COLO829 (cell line): ENCODE data around the gene NT5C3B.
"Not testable (repeated sequence)": the region's sequence is repeated elsewhere in the genome, so short reads cannot be mapped to it uniquely, and the experiment has no call there.

Source experiments
- DNase-seq: peaks from one replicate; pipeline ENCODE4 v3.0.0; 2012; ENCODE audit warnings: low spot score

Gene NT5C3B

DNA sequence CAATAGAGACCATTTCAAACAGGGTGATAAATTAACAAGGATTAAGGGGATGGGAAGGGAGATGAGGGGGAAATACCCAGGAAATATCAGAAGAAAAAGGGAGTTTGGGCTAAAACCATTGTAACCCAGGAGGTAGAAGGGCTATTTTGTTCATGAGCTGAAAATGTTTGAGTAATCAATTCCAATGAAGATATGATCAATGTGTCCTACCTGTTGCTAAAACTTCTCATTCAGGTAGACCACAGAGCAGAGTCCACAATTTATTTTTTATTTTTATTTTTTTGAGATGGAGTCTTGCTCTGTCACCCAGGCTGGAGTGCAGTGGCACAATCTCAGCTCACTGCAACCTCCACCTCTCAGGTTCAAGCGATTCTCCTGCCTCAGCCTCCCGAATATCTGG lies 3.4 kb upstream of the NT5C3B start:
- DNase-seq, result not testable (repeated sequence)

DNA sequence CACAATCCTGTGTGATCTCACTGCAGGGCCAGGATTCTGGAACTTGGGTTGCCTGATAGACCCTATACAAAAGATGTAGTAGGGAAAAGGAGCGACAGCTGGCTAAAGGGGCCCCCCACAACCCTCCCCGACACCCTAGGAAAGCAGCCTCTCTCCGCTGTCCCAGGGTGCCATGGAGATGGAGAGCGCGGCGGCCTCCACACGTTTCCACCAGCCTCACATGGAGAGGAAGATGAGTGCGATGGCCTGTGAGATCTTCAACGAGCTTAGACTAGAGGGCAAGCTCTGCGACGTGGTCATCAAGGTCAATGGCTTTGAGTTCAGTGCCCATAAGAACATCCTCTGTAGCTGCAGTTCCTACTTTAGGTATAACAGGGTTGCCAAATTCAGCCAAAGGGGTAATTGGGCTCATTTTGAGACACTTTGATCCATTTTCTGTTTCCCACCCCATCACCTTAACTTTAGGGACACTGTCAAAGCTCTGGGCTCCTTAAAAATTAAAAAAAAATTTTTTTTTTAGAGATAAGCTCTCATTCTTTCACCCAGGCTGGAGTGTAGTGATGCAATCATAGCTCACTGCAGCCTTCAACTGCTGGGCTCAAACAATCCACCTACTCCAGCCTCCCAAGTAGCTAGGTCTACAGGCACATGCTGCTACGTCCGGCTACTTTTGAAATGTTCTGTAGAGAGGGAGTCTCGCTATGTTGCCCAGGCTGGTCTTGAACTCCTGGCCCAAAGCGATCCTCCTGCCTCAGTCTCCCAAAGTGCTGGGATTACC lies 1.9 kb upstream of the NT5C3B start, which contains the start of gene KLHL10:
KLHL10 (plus strand) TSS at position 65 of the 778 bp plus-strand sequence; CDS start at position 173, 108 bp downstream.
- DNase-seq, result no peak

DNA sequence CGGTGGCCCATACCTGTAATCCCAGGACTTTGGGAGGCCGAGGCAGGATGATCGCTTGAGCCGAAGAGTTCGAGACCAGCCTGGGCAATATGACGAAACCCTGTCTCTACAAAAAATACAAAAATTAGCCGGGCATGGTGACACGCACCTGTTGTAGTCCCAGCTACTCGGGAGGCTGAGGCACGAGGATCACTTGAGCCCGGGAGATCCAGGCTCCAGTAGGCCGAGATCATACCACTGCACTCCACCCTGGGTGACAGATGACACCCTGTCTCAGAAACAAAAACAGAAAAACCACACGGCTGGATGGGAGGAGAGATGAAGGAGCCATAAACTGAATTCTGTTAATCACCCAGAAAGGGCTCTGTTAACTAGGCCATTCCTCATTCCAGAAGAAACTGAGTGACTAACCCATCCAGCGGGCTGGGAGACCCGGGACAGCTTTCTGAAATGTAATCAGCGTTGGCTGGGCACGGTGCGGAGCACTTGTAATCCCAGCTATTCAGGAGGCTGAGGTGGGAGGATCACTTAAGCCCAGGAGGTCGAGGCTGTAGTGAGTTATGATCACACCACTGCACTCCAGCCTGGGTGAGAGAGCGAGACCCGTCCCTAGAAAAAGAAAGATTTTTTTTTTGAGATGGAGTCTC lies 641 bp upstream of the NT5C3B start:
- no peak for DNase-seq

DNA sequence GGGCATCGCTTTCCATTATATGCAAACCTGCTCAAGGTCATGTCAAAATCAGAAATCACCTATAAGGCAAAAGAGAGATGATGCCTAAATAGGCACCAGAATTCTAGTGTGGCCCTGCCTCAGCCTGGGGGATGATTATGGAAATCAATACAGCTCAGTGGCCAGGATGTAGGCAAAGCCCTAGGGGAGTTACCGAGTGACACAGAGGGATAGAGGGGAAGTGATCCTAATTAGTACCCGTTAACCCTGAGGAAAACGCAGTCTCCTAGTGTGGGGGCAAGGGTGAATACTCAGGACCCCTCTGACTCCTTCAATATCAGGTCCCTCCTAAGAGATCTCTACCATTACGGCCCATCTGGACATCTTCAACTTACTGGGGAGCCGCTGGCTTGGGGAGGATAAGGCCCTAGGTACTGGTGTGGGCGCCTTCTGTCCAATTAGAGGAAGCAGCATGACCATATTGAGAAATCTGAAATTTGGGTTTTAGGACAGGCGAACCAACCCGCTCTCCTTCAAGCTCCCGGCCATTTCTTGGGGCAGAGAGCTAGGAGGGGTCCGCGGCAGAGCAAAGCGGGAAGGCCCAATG lies 725 bp downstream of the NT5C3B start:
- no peak for DNase-seq

DNA sequence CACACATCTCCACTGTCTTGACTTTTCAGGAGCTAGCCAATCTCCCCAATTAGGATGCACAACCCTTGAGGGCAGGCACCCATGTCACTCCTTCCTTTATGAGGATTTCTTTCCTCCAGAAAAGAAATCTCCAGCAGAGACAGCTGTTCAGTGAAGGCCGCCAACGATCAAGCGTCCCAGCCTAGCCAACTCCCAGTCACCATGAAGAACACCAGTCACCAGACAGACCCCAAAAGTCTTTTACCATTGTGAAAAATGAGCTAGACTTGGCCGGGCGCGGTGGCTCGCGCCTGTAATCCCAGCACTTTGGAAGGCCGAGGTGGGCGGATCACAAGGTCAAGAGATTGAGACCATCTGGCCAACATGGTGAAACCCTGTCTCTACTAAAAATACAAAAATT lies 6.1 kb downstream of the NT5C3B start:
- not testable (repeated sequence) for DNase-seq

DNA sequence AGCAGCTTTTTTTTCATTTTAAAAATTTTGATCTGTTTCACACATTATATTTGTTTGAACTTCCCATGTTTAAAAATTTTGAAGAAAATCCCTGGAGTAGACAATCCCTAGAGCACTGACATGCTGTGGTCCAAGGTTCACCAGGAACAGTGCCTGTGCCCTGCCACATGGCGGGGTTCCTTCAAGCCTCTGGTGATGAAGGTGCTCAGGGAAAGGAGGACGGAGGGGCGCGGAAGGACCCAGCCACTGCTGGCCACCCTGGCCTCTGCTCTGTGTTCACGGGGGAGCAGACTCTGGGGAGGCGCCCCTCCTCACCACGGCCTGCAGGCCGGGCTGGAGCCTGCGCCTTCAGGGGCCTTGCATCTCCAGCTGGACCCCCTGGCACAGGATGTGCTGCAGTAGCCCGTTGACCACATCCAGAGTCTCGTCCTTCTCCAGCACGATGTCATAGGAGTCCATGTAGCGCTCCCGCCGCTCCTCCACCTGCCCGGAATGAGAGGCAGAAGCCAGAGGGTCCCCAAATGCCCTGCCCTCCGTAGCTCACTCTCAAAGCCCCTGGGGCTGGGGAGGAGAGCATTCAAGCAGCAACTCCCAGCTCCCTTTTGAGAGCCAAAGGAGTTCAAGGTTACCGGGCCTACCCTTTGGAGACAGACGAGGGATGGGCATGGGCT lies 10.7 kb downstream of the NT5C3B start:
- no peak for DNase-seq

DNA sequence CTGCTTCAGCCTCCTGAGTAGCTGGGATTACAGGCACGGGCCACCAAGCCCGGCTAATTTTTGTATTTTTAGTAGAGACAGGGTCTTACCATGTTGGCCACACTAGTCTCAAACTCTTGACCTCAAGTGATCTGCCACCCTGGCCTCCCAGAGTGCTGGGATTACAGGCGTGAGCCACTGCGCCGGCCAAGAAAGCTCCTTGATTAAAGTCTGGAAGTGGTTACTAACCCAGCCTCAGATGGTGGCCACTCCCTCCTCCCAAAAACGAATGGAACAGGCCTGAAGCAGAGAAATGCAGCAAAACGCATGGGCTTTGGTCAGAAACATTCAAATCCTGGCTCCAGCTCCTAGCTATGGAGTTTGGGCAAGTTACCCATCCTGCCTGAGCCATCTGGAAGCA lies 11.9 kb downstream of the NT5C3B start:
- DNase-seq, result no peak

DNA sequence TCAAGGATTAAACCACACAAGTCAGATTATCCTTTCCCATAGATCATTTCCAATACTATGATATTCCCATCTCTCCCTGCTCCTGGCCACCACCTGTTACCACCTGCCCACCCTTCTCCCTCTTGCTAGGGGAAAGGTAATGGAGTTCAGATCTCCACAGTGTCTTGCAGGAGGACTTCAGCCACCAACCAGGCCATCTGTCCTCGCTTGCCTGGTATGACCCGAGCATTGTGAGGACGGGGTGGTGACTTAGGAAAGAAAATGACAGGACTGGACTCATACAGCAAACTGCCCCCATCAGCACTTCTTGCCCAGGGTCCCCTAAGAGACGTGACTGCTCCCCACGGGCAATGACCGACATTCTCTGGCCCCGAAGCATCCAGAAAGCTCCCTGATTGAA lies 12.5 kb downstream of the NT5C3B start:
- DNase-seq, result no peak

DNA sequence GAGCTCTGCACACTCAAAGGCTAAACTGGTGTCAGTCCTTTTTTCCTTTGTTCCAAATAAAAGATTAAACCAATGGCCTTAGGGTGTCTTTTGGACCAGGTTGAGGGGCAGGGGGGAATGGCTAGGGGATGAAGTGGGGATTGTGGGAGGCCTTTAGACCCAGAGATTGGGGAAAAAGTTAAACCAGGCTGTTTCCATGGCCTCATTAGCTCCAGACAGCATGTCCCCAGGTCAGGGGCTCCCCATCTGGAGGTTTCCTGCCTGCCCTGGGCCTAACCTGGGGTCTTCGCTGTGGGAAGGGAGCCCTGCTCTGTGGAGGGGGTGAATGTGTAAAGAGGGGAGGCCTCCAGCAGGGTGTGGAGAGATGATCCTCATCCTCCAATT lies 12.9 kb downstream of the NT5C3B start:
- DNase-seq, result no peak

DNA sequence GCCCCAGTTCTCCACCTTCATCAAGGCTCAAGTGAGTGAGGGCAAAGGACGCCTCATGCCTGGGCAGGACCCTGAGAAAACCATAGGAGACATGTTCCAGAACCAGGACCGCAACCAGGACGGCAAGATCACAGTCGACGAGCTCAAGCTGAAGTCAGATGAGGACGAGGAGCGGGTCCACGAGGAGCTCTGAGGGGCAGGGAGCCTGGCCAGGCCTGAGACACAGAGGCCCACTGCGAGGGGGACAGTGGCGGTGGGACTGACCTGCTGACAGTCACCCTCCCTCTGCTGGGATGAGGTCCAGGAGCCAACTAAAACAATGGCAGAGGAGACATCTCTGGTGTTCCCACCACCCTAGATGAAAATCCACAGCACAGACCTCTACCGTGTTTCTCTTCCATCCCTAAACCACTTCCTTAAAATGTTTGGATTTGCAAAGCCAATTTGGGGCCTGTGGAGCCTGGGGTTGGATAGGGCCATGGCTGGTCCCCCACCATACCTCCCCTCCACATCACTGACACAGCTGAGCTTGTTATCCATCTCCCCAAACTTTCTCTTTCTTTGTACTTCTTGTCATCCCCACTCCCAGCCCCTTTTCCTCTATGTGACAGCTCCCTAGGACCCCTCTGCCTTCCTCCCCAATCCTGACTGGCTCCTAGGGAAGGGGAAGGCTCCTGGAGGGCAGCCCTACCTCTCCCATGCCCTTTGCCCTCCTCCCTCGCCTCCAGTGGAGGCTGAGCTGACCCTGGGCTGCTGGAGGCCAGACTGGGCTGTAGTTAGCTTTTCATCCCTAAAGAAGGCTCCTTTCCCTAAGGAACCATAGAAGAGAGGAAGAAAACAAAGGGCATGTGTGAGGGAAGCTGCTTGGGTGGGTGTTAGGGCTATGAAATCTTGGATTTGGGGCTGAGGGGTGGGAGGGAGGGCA lies 13.6 kb downstream of the NT5C3B start:
- DNase-seq, result no peak

DNA sequence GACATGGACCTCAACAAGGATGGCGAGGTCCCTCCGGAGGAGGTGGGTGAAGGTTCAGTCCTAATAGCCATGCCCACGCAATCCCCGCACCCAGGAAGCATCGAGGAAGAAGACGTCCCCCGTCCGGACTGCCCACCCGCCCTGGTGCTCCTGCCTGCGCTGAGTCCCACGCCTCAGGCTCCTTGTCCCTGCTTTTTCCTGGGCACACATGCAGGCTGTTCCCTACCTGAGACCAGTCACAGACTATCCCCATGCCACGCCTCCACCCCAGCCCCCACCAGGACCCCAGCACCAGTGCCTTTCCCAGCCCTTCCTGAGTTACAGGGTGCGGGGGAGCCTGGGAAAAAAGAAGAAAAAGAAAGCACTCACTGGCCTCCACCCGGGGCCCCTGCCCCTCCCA lies 14.3 kb downstream of the NT5C3B start:
- DNase-seq, result no peak

DNA sequence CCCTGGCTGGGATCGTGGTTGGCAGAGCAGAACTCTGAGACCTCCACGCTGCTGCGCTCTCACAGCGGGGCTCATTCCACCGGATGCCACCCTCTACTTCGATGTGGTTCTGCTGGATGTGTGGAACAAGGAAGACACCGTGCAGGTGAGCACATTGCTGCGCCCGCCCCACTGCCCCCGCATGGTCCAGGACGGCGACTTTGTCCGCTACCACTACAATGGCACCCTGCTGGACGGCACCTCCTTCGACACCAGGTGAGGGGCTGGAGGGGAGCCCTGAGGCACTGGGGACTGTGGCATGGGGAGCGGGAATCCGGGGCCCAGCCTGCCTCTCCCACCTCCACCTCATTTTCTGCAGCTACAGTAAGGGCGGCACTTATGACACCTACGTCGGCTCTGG lies 18.0 kb downstream of the NT5C3B start:
- no peak for DNase-seq

DNA sequence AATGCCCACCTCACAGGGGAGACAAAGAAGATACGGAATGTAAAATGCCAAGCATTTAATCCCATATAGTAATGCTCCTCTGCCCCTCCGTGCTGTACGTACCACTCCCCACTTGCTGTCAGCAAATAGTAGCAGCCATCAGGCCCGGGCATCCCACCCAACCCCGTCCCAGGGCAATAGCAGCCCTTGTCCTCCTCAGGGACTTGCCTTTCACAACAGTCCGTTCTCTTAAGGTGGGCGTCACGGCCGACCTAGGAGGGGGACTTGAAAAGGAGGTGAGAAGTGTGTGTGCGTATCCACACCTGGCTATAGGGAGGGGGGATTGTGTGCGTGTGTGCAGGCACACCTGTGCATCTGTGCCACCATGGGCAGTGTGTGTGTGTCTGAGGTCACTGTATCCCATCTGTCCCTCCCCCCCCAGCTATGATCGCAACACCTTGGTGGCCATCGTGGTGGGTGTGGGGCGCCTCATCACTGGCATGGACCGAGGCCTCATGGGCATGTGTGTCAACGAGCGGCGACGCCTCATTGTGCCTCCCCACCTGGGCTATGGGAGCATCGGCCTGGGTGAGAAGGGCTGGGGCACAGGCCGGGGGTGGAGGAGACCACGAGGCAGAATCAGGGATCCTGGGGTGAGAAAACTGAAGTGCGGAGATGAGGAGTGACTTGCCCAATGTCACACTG lies 19.3 kb downstream of the NT5C3B start:
- DNase-seq, result no peak

DNA sequence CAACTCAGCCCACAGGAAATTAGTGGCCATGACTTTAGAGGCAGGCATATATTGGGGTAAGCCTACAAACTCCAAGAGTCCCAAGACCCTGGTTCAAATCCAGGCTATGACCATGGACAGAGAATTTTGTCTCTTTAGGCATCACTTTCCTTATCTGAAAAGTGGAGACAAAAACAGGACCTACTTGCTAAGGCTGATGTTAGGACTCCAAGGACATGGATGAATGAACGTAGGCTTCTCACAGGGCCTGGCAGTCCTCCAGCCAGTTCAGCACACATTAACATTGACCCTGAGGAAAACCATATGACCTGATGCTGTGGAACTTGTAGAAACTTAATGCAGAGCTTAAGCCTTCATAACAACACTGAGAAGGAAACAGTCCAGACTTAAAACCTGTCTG lies 21.8 kb downstream of the NT5C3B start:
- no peak for DNase-seq

DNA sequence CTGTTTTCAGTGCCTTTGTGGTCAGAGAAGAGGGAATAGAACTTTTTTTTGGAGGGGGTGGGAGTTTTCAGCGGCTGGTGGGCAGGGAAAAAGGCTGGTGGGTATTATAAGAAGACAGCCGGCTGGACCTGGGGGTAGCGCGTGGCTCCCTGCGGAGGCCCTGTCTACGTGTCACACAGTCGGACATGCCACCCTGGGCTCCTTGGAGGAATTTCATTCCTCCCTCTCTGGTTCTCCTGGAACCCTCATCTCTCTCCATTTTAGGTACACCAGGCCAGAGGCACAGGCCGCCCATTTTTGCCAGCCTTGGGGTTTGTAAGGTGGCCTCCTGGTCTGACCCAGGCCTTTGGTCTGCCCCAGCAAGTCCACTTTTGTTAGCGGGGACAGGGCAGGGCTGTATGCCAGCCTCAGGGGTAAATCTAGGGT lies 22.3 kb downstream of the NT5C3B start:
- DNase-seq, result no peak

DNA sequence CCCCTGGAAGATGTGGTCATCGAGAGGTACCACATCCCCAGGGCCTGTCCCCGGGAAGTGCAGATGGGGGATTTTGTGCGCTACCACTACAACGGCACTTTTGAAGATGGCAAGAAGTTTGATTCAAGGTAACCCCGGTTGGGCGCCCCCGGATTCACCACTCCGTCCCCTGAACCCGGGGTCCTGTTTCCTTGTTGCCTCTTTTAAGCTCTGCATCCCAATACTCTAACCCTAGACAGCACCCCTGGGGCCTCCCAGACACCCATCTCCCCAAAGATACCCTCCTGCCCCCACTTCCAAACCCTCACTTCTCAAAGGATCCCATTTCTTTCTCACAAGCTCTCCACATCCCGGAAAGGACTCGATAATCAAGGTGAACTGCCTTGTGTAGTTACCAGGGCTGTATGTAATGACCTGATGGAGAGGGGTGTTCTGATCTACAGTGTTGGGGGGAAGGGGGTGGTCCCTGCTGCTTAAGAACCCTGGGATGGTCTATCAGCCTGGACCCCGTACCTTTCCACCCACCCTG lies 22.8 kb downstream of the NT5C3B start:
- no peak for DNase-seq

DNA sequence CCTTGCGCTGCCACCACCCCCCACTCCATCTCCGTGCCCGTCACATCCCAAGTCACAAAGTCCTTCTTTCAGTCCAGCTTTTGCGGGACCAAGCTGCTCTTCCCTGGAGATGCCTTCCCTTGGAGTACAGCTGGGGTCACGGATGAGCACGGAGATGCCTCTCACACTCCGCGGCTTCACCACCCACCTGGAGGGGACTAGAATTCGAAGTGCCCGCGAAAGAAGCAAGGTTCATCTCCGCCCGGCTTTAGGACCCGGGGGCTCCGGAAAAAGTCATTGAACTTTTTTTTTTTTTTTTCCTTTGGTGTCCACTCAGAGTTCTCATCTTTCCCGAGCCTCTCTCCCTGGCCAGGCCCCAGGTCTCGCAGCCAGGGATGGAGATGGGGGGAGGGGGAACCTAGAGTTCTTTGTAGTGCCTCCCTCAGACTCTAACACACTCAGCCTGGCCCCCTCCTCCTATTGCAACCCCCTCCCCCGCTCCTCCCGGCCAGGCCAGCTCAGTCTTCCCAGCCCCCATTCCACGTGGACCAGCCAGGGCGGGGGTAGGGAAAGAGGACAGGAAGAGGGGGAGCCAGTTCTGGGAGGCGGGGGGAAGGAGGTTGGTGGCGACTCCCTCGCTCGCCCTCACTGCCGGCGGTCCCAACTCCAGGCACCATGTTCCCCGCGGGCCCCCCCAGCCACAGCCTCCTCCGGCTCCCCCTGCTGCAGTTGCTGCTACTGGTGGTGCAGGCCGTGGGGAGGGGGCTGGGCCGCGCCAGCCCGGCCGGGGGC lies 23.5 kb downstream of the NT5C3B start, which contains the start of gene FKBP10:
FKBP10 (plus strand) TSS at position 624 of the 771 bp plus-strand sequence; CDS start at position 655, 31 bp downstream.
- peak; percentile 72 for DNase-seq

DNA sequence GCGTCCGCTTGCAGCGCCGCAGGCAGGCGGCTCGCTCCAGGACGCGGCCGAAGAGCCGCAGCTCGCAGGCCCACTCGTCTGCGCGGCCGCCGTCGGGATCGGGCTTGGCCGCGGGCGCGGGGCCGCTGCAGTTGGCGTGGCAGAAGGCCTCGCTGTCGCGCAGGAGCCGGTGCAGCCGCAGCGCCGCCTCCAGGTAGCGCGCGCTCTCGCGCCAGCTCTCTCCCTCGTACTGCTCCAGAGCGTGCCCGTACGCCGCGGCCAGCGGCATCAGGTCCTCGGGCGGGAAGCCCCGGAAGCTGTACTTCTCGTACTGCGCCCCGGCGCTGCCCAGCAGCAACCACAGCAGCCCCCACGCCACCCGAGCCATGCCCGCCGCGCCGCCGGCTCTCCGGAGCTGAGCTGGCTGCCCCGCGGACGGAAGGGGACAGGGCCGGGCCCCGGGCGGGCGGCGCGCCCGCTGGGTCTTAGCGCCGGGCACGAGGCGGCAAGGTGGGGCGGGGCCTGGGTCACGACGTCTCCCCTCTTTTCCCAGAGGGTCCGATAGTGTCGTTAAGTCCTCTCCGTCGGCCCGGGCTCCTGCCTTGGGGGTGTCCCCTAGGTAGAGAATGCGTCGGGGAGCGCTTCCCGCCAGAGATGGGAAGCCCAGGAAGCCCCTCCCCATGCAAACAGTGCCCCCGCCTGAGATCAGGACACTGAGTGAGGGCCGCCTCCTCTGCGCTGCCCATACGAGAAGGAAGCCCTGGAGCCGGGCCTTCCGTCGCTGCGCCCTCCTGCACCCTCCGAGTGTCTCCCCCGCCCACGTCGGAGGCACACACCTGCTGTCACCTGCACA lies 24.3 kb downstream of the NT5C3B start, which contains the start of gene P3H4:
P3H4 (minus strand) TSS at position 401 of the 832 bp plus-strand sequence; CDS start at position 367, 34 bp downstream.
- peak; percentile 60 for DNase-seq
